ENCODE data around the gene PRKAA1.
"Not testable (repeated sequence)": the region's sequence is repeated elsewhere in the genome, so short reads cannot be mapped to it uniquely, and the experiment has no call there.

PRKAA1 gene

DNA sequence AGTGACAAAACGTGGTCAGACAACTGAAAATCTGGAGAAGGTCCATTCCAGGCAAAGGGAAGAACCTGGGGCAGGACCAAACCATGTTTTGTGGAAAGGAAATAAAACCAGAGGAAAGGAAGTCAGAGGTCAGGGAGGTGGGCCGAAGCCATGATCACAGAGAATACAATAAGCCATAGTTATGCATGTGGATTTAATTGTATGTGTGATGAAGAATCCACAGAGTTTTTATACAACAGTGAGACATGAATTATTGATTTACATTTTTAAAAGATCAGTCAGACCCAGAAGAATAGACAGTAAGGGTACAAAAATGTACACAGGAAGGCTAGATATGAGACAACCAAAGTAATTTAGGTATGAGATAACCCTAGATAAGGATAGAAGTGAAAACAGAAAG lies 63.2 kb downstream of the PRKAA1 start:
- no peak for DNase-seq (ENCODE audit: low read depth in 2 of 2)

- DNase-seq (ENCODE audit: low read depth in 2 of 2) = no peak
These were observed 64.2 kb downstream of the PRKAA1 start for GRCh38 chr5:40733879-40734563.

DNA sequence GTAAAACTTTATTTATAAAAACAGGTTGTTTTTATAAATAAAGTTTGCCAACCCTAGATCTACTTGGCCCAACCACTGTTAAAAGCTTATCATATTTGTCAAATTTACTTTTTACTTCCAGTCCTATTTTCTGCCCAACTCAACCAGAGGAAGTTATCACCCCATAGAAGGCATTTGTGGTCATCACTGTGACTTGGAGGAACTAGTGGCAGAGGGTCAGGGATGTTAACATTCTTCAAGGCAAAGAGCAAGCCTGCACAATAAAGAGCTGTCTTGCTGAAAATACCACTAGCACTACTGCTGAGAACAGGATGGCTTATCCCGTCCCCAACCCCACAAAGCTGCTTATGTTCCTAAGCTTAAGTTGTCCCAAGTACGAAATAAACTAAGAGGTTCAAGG lies 64.7 kb downstream of the PRKAA1 start:
- DNase-seq (ENCODE audit: low read depth in 2 of 2) = no peak

DNA sequence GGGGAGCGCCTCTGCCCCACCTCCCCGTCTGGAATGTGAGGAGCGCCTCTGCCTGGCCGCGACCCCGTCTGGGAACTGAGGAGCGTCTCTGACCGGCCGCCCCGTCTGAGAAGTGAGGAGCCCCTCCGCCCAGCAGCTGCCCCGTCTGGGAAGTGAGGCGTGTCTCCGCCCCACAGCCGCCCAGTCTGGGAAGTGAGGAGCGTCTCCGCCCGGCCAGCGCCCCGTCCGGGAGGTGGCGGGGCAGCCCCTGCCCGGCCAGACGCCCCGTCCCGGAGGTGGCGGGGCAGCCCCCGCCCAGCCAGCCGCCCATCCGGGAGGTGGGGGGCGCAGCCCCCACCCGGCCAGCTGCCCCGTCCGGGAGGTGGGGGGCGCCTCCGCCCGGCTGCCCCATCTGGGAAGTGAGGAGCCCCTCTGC lies 75.7 kb downstream of the PRKAA1 start:
- not testable (repeated sequence) for DNase-seq (ENCODE audit: low read depth in 2 of 2)

- no peak for DNase-seq (ENCODE audit: low read depth in 2 of 2)
These were observed 78.1 kb downstream of the PRKAA1 start for GRCh38 chr5:40720069-40720468.

GRCh38 chr5:40717281-40717680 lies 80.9 kb downstream of the PRKAA1 start:
- no peak for DNase-seq (ENCODE audit: low read depth in 2 of 2)

DNA sequence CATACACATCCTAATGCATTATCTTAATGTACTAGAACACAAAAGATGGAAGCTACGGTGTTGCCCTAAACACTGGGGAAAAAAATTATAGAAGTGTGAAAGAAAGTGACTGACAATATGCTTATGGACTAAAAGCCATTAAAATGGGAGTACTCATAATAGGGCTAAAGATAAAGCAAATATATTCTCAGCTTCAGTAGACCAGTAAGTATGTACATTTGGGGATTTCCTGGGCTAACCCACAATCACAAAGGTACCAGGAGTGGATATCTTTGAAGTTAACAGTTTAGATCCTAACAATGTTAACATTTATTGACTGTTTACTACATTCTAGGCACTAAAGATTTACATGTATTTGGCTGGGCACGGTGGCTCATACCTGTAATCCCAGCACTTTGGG lies 81.6 kb downstream of the PRKAA1 start:
- no peak for DNase-seq (ENCODE audit: low read depth in 2 of 2)

GRCh38 chr5:40716000-40716399 lies 82.2 kb downstream of the PRKAA1 start:
- no peak for DNase-seq (ENCODE audit: low read depth in 2 of 2)

DNA sequence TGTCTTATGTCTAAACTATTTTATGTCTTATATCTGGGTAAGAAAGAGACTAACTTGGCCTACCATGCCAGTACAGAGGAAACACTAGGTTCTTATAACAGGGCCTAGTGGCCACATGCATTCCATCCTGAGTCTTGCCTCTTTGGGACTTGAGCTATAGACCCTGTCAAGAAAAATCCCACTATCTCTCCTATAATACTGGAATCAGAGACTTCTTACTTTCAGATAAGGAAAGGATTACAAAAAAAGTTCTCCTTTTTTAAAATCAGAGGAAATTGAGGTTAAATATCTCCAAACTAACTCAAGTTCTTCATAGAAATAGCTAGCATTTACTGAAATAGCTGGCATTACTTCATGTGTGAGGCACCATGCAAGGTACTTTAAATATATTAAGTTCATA lies 84.2 kb downstream of the PRKAA1 start:
- no peak for DNase-seq (ENCODE audit: low read depth in 2 of 2)

DNA sequence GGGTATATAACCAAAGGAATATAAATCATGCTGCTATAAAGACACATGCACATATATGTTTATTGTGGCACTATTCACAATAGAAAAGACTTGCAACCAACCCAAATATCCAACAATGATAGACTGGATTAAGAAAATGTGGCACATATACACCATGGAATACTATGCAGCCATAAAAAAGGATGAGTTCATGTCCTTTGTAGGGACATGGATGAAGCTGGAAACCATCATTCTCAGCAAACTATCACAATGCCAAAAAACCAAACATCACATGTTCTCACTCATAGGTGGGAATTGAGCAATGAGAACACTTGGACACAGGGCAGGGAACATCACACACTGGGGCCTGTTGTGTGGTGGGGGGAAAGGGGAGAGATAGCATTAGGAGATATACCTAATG lies 87.6 kb downstream of the PRKAA1 start:
- not testable (repeated sequence) for DNase-seq (ENCODE audit: low read depth in 2 of 2)
